Activated naive CD4-positive, alpha-beta T cell treated with anti-CD3 and anti-CD28 coated beads for 36 hours (primary cell): Measurements from ENCODE around the gene TECPR2. TPM values are rescaled to one million over a fixed set of nuclear protein-coding genes. Genes with fewer than 3 reads are reported as not detected.

Source experiments
- CTCF ChIA-PET: fragments of 350-600 bp; sonication (Branson Sonifier 250); formaldehyde crosslinking; loops from one replicate; lab custom pipeline; 2021; ENCODE audit warnings: antibody characterized with exemption; lab: Charles Lee
- DNase-seq: peaks from one replicate; pipeline ENCODE4 v3.0.0-alpha.2; 2020
- H3K27ac Mint-ChIP-seq: one replicate; pipeline ENCODE4 v1.8.0; 2021; ENCODE audit warnings: mild to moderate bottlenecking, mixed read lengths
- H3K27me3 Mint-ChIP-seq: one replicate; pipeline ENCODE4 v1.8.0; 2021; ENCODE audit warnings: low read depth, mixed read lengths
- H3K36me3 Mint-ChIP-seq: one replicate; pipeline ENCODE4 v1.8.0; 2021; ENCODE audit warnings: low read depth, mixed read lengths
- H3K4me1 Mint-ChIP-seq: one replicate; pipeline ENCODE4 v1.8.0; 2021; ENCODE audit warnings: low read depth, mixed read lengths
- H3K4me3 Mint-ChIP-seq: one replicate; pipeline ENCODE4 v1.8.0; 2021; ENCODE audit warnings: mild to moderate bottlenecking, moderate library complexity, mixed read lengths
- H3K9me3 Mint-ChIP-seq: one replicate; pipeline ENCODE4 v1.8.0; 2021; ENCODE audit warnings: mixed read lengths
- intact Hi-C: fragments of 100-400 bp; cut with micrococcal nuclease; formaldehyde crosslinking; loops from one replicate; pipeline ENCODE4 v1.15.1; 2023
- total RNA-seq, 2 experiments: library from RNA; stranded (reverse); gene quantifications; one replicate each; pipeline ENCODE4 v1.2.3, GENCODE V29; 2021

TECPR2 gene
- total RNA-seq, 2 experiments from 2014 or later, result 2.3 to 3.6 TPM

DNA sequence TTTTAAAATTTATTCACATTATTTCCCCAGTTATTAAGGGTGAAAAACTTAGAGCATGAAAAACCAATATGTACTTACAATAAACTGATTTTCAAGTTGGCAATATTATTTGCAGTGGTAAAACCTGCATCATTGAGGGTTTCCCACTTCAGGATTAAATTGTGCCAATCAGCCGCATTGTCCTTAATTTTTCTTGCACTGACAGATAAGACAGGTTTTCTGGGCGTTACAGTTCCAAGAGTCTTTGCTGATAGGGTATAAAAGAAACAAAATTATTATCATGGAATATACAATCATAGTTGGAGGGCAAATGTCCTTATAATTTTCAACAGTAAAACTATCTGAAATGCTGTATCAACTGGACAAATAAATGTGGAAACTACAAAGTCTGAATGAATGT, 3.4 kb upstream of the TECPR2 start:
- no peaks in the 10 kb centered on the region for H3K9me3 Mint-ChIP-seq

DNA sequence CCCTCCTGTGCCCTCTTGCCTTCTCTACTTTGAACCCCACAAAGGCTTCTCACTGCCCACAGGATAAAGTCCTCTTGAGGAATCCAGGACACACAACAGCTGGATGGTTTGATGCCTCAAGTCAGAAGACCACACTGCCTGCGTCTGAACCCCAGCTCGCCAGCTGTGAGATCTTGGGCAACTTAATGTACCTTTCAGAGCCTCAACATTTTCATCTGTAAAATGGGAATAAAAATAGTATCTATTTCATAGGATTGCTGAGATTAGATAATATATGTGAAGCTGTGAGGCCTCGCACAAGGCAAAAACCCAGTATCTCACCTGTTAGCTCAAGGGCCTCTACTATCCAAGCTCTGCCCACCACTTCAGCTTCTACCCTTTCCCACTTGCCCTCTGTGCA, 2.4 kb upstream of the TECPR2 start:
- Mint-ChIP-seq H3K36me3 (peaks cover 16% of the 10 kb centered on the region), H3K9me3 (no peaks in the 10 kb centered on the region), H3K27me3 (no peaks in the 10 kb centered on the region), H3K27ac (no peak overlapping the region), H3K4me1 (peaks cover 22% of the 10 kb centered on the region), H3K4me3 (no peak overlapping the region)
- CTCF ChIA-PET, result interaction anchor here (0.6 to 1.5 kb wide), 2 partner anchors 31 to 156 kb away, joined by 3 read pairs; no protein-coding TSS in a partner anchor
- DNase-seq, result no peak
- intact Hi-C loops, result loop anchor here (5.0 kb wide), 2 partner anchors 178 to 447 kb away; no protein-coding TSS in a partner anchor

More for the DNA sequence above, 3.4 kb upstream of the TECPR2 start:
- peaks cover 20% of the 10 kb centered on the region for H3K36me3 Mint-ChIP-seq
- H3K4me3 Mint-ChIP-seq, result no peak overlapping the region
- intact Hi-C loops, result no loop called here
- H3K4me1 Mint-ChIP-seq, result peaks cover 22% of the 10 kb centered on the region
- no peak overlapping the region for H3K27ac Mint-ChIP-seq
- CTCF ChIA-PET, result interaction anchor here (1.5 kb wide), 1 partner anchor 157 kb away, joined by 3 read pairs; no protein-coding TSS in a partner anchor
- H3K27me3 Mint-ChIP-seq, result no peaks in the 10 kb centered on the region
- no peak for DNase-seq

- H3K9me3 Mint-ChIP-seq, result no peaks in the 10 kb centered on the region
- no peaks in the 10 kb centered on the region for H3K27me3 Mint-ChIP-seq
- peaks cover 9% of the 10 kb centered on the region for H3K36me3 Mint-ChIP-seq
- intact Hi-C loops, result loop anchor here (1.0 to 5.0 kb wide), 7 partner anchors 43 to 445 kb away; partner anchors contain the start of genes ANKRD9, HSP90AA1, RCOR1 and WDR20
- no peak overlapping the region for H3K4me3 Mint-ChIP-seq
- H3K27ac Mint-ChIP-seq, result peak overlapping the region; percentile 94
- peaks cover 26% of the 10 kb centered on the region for H3K4me1 Mint-ChIP-seq
- DNase-seq, result peak; percentile 79
- CTCF ChIA-PET, result interaction anchor here (0.5 to 1.2 kb wide), 4 partner anchors 28 to 74 kb away, joined by 3 to 4 read pairs (median 4); partner anchors contain the start of gene ZNF839
Measured at GRCh38 chr14:102362084-102362483, 657 bp upstream of the TECPR2 start.

GRCh38 chr14:102363182-102363943, 622 bp downstream of the TECPR2 start:
- peaks cover 6% of the 10 kb centered on the region for H3K36me3 Mint-ChIP-seq
- no peak overlapping the region for H3K4me3 Mint-ChIP-seq
- no peaks in the 10 kb centered on the region for H3K27me3 Mint-ChIP-seq
- CTCF ChIA-PET, result interaction anchor here (1.7 kb wide), 1 partner anchor 153 kb away, joined by 4 read pairs; no protein-coding TSS in a partner anchor
- peak overlapping the region; percentile 43 for H3K27ac Mint-ChIP-seq
- peak; percentile 50 for DNase-seq
- intact Hi-C loops, result loop anchor here (2.0 to 5.0 kb wide), 4 partner anchors 145 to 444 kb away; partner anchors contain the start of genes ANKRD9 and WDR20
- H3K4me1 Mint-ChIP-seq, result peaks cover 35% of the 10 kb centered on the region
- no peaks in the 10 kb centered on the region for H3K9me3 Mint-ChIP-seq

- Mint-ChIP-seq H3K9me3 (no peaks in the 10 kb centered on the region), H3K36me3 (peaks cover 3% of the 10 kb centered on the region), H3K4me3 (no peak overlapping the region), H3K27ac (no peak overlapping the region), H3K4me1 (peaks cover 44% of the 10 kb centered on the region), H3K27me3 (no peaks in the 10 kb centered on the region)
- no peak for DNase-seq
- intact Hi-C loops, result no loop called here
- CTCF ChIA-PET, result interaction anchor here (0.7 kb wide), 1 partner anchor 1149 kb away, joined by 3 read pairs; no protein-coding TSS in a partner anchor
Measured at GRCh38 chr14:102370305-102370809, 7.6 kb downstream of the TECPR2 start.

- no peaks in the 10 kb centered on the region for H3K27me3 Mint-ChIP-seq
- peaks cover 48% of the 10 kb centered on the region for H3K4me1 Mint-ChIP-seq
- no peak overlapping the region for H3K27ac Mint-ChIP-seq
- no peaks in the 10 kb centered on the region for H3K9me3 Mint-ChIP-seq
- no peak overlapping the region for H3K4me3 Mint-ChIP-seq
- no peak for DNase-seq
- peaks cover 3% of the 10 kb centered on the region for H3K36me3 Mint-ChIP-seq
- intact Hi-C loops, result no loop called here
- CTCF ChIA-PET, result no interaction called here
Measured at GRCh38 chr14:102371361-102371760, 8.6 kb downstream of the TECPR2 start.

DNA sequence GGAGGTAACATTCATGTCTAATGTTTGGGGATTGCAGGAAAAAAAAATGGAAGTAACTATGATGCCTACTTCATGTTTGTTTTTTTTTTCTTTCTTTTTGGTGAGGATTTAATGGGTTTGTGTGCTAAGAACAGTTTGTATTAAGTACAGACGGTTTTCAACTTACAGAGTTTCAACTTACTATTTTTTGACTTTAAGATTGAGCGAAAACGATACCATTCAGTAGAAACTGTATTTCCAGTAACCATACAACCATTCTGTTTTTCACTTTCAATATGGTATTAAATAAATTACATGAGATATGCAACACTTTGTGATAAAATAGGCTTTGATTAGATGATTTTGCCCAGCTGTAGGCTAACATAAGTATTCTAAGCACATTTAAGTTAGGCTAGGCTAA, 10.4 kb downstream of the TECPR2 start:
- no peak for DNase-seq
- H3K27me3 Mint-ChIP-seq, result no peaks in the 10 kb centered on the region
- peaks cover 36% of the 10 kb centered on the region for H3K4me1 Mint-ChIP-seq
- no peak overlapping the region for H3K27ac Mint-ChIP-seq
- CTCF ChIA-PET, result no interaction called here
- intact Hi-C loops, result no loop called here
- H3K36me3 Mint-ChIP-seq, result peaks cover 3% of the 10 kb centered on the region
- H3K9me3 Mint-ChIP-seq, result no peaks in the 10 kb centered on the region
- no peak overlapping the region for H3K4me3 Mint-ChIP-seq

DNA sequence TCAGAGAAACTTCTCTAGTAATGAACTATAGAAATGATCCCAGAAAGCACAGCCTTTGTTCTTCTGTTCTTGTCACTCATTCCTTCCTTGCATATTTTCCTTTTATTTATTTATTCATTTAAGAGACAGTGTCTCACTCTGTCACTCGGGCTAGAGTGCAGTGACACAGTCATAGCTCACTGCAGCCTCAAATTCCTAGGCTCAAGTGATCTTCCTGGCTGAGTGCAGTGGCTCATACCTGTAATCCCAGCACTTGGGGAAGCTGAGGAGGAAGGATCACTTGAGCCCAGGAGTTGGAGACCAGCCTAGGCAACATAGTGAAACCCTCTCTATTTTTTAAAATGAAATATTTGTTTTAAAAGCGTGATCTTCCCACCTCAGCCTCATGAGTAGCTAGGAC, 11.5 kb downstream of the TECPR2 start:
- H3K9me3 Mint-ChIP-seq, result no peaks in the 10 kb centered on the region
- H3K4me1 Mint-ChIP-seq, result peaks cover 30% of the 10 kb centered on the region

GRCh38 chr14:102375119-102375518, 12.4 kb downstream of the TECPR2 start:
- Mint-ChIP-seq H3K36me3 (peaks cover 3% of the 10 kb centered on the region), H3K4me1 (peaks cover 30% of the 10 kb centered on the region), H3K27ac (peak overlapping the region; percentile 6), H3K4me3 (no peak overlapping the region), H3K27me3 (no peaks in the 10 kb centered on the region), H3K9me3 (no peaks in the 10 kb centered on the region)
- DNase-seq, result peak; percentile 31
- intact Hi-C loops, result no loop called here
- CTCF ChIA-PET, result interaction anchor here (0.7 to 1.4 kb wide), 5 partner anchors 9 to 1013 kb away, joined by 3 to 6 read pairs (median 3); no protein-coding TSS in a partner anchor

More for the DNA sequence above, 11.5 kb downstream of the TECPR2 start:
- Mint-ChIP-seq H3K27me3 (no peaks in the 10 kb centered on the region), H3K4me3 (no peak overlapping the region), H3K27ac (no peak overlapping the region), H3K36me3 (peaks cover 3% of the 10 kb centered on the region)
- CTCF ChIA-PET, result no interaction called here
- intact Hi-C loops, result no loop called here
- DNase-seq, result no peak

- peaks cover 21% of the 10 kb centered on the region for H3K4me1 Mint-ChIP-seq
- no peak overlapping the region for H3K4me3 Mint-ChIP-seq
- intact Hi-C loops, result no loop called here
- H3K27me3 Mint-ChIP-seq, result no peaks in the 10 kb centered on the region
- no peaks in the 10 kb centered on the region for H3K9me3 Mint-ChIP-seq
- peaks cover 3% of the 10 kb centered on the region for H3K36me3 Mint-ChIP-seq
- DNase-seq, result no peak
- no peak overlapping the region for H3K27ac Mint-ChIP-seq
- CTCF ChIA-PET, result interaction anchor here (0.8 kb wide), 1 partner anchor 62 kb away, joined by 3 read pairs; no protein-coding TSS in a partner anchor
Measured at GRCh38 chr14:102377696-102378095, 15.0 kb downstream of the TECPR2 start.

DNA sequence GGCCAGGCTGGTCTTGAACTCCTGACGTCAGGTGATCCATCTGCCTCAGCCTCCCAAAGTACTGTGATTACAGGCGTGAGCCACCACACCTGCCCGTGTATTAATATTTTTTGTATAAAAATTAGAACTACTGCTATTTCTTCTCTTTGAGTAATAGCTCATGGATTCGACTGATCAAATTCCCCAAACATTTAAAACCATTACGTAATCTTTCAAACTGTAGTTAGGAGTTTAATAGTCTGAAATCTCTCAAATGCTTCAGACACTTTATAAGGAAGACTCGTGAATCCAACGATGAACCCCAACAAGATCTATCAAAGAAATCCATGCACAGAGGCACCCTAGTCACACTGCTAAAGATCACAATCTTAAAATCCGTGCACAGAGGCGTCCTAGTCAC, 16.1 kb downstream of the TECPR2 start:
- no peaks in the 10 kb centered on the region for H3K9me3 Mint-ChIP-seq

DNA sequence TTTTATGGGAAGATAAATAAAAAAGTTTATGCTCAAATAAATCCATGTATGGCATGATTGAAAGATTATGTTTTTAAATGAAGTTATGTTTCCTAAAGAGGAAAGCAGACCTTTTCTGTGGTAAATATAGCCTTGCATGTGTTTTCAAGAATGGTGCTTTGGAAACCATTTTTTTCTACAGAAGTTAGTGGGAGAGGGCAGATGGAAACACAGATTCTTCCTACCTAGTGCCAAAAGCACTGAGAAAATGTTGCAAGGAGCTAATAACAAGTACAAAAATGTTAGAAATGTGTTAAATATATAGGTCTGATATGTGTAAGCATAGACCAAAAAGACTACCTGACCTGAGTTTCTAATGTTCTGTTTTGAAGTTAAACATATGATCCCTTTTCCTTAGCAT, 24.3 kb downstream of the TECPR2 start:
- DNase-seq, result no peak
- H3K9me3 Mint-ChIP-seq, result no peaks in the 10 kb centered on the region
- CTCF ChIA-PET, result no interaction called here
- H3K27me3 Mint-ChIP-seq, result no peaks in the 10 kb centered on the region
- H3K36me3 Mint-ChIP-seq, result no peaks in the 10 kb centered on the region
- H3K4me1 Mint-ChIP-seq, result peaks cover 1% of the 10 kb centered on the region
- H3K4me3 Mint-ChIP-seq, result no peak overlapping the region
- no peak overlapping the region for H3K27ac Mint-ChIP-seq
- intact Hi-C loops, result no loop called here

More for the DNA sequence above, 16.1 kb downstream of the TECPR2 start:
- Mint-ChIP-seq H3K36me3 (peaks cover 3% of the 10 kb centered on the region), H3K4me1 (peaks cover 12% of the 10 kb centered on the region), H3K27me3 (no peaks in the 10 kb centered on the region), H3K4me3 (no peak overlapping the region), H3K27ac (no peak overlapping the region)
- intact Hi-C loops, result no loop called here
- CTCF ChIA-PET, result no interaction called here
- no peak for DNase-seq
